HFF-Myc (cell line): ENCODE measurements around the gene ELN.

ENCODE experiments used
- DNase-seq: peaks from one replicate; pipeline ENCODE4 v3.0.0-alpha.2; 2011; ENCODE audit warnings: low read depth; ENCODE audit errors: extremely low read depth
- H3K4me3 ChIP-seq: replicated peaks from 2 replicates; pipeline ENCODE4 v1.5.1; 2011; ENCODE audit warnings: low read depth, mild to moderate bottlenecking, control low read depth, low read length
- TF ChIP-seq, protein P1 (sequence below): IDR thresholded peaks from 2 replicates; pipeline ENCODE4 v1.5.1; 2012; ENCODE audit warnings: mild to moderate bottlenecking, low read depth, low read length, control low read depth; ENCODE audit errors: missing control alignments

Gene ELN

GRCh38 chr7:74051629-74052410, 23.8 kb downstream of the ELN start:
- TF ChIP-seq, protein P1, sequence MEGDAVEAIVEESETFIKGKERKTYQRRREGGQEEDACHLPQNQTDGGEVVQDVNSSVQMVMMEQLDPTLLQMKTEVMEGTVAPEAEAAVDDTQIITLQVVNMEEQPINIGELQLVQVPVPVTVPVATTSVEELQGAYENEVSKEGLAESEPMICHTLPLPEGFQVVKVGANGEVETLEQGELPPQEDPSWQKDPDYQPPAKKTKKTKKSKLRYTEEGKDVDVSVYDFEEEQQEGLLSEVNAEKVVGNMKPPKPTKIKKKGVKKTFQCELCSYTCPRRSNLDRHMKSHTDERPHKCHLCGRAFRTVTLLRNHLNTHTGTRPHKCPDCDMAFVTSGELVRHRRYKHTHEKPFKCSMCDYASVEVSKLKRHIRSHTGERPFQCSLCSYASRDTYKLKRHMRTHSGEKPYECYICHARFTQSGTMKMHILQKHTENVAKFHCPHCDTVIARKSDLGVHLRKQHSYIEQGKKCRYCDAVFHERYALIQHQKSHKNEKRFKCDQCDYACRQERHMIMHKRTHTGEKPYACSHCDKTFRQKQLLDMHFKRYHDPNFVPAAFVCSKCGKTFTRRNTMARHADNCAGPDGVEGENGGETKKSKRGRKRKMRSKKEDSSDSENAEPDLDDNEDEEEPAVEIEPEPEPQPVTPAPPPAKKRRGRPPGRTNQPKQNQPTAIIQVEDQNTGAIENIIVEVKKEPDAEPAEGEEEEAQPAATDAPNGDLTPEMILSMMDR: peak; percentile 54
- no peak overlapping the region for H3K4me3 ChIP-seq
- DNase-seq: no peak

DNA sequence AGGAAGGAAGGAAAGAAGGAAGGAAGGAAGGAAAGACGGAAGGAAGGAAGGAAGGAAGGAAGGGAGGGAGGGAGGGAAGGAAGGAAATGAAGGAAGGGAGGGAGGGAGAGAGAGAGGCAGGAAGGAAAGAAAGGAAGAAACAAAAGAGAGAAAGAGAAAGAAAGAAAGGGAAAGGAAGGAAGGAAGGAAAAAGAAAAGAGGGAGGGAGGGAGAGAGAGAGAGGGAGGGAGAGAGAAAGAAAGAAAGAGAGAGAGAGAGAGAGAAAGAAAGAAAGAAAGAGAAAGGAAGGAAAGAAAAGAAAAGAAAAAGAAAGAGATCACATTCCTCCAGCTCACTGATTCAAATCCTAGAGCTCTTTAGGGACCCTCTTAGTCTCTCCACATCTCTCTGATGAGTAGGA, 24.7 kb downstream of the ELN start:
- TF ChIP-seq, protein P1: no peak
- no peak for DNase-seq
- H3K4me3 ChIP-seq: no peak overlapping the region

DNA sequence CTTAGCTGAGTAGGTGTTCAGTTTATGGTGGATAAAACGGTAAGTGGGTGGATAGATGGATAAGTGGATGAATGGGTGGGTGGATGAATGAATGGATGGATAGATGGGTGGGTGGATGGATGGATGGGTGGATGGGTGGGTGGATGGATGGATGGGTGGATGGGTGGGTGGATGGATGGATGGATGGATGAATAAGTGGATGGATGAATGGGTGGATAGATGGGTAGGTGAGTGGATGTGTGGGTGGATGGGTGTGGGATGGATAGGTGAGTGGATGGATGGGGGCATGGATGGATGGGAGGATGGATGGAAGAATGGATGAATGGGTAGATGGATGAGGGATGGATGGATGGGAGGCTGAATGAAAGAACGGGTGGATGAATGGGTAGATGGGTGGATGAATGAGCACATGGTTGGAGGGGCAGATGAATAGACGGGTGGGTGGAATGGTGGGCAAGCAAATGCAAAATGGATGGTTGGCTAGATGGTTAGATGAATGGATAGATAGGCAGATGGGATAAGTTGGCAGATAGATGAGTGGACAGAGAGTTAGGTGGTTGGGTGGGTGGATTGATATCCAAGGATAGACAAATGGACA, 25.7 kb downstream of the ELN start:
- no peak for DNase-seq
- H3K4me3 ChIP-seq: no peak overlapping the region
- TF ChIP-seq, protein P1: no peak

DNA sequence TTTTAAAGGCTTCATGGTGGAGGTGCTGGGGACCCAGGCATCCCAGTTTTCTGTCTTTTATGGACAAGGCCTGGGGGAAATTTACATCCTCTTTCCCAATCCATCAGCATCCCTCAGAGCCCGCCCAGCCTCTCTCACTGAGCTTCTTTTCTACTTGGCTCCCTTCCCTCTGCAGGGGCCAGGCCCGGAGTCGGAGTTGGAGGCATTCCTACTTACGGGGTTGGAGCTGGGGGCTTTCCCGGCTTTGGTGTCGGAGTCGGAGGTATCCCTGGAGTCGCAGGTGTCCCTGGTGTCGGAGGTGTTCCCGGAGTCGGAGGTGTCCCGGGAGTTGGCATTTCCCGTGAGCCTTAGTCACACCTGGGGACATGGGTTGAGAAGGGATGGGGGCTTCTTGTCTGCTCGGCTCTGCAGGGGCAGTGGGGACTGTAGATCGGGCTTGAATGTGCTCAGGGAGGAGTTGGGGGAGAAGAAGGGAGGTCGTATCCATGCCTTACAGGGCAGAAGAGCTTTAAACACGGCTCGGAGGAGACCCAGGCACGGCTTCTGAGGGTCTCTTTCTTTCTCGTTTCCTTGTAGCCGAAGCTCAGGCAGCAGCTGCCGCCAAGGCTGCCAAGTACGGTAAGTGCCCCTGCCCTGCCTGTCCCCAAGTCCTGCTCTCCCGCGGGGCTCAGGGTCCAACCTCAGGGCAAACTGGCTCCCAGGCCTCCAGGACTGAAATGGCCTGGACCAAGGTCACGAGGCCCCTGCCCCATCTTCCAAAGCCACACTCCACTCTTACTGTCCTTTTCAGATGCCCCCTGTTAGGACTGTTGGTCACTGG, 28.3 kb downstream of the ELN start:
- no peak for DNase-seq
- no peak overlapping the region for H3K4me3 ChIP-seq
- TF ChIP-seq, protein P1: no peak

- TF ChIP-seq, protein P1: no peak
- no peak overlapping the region for H3K4me3 ChIP-seq
- DNase-seq: no peak
Observed at GRCh38 chr7:74057216-74057925, 29.4 kb downstream of the ELN start.

- no peak overlapping the region for H3K4me3 ChIP-seq
- DNase-seq: no peak
- TF ChIP-seq, protein P1: no peak
Observed at GRCh38 chr7:74057987-74058386, 30.0 kb downstream of the ELN start.
